ENCODE results near the gene ADRA1B.

DNA sequence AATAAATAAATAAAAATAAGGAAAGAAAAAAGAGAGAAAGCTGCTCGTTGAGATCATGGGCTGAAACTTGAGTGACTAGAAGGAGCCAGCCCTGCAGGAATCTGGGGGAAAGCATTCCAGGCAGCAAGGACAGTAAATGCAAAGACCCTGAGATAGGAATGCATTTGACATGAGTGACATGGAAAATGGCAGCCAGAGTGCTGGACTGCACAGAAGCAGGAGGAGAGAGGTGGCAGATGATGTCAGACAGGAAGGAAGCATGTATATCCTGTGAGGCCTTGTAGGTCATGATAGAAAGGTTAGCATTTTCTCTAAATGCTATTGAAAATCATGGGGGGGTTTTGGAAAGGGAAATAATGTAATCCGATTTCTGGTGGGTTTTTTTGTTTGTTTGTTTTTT, 29.1 kb downstream of the ADRA1B start:
- TF ChIP-seq, protein P1, sequence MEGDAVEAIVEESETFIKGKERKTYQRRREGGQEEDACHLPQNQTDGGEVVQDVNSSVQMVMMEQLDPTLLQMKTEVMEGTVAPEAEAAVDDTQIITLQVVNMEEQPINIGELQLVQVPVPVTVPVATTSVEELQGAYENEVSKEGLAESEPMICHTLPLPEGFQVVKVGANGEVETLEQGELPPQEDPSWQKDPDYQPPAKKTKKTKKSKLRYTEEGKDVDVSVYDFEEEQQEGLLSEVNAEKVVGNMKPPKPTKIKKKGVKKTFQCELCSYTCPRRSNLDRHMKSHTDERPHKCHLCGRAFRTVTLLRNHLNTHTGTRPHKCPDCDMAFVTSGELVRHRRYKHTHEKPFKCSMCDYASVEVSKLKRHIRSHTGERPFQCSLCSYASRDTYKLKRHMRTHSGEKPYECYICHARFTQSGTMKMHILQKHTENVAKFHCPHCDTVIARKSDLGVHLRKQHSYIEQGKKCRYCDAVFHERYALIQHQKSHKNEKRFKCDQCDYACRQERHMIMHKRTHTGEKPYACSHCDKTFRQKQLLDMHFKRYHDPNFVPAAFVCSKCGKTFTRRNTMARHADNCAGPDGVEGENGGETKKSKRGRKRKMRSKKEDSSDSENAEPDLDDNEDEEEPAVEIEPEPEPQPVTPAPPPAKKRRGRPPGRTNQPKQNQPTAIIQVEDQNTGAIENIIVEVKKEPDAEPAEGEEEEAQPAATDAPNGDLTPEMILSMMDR (IDR thresholded peaks at IDR 0.05) = no peak
- TF ChIP-seq EP300 (IDR thresholded peaks at IDR 0.05) = no peak
